GM18909 (cell line): ENCODE measurements around the gene INSL3.
A peak's percentile ranks its signal among the peaks of the same experiment; 100 is the strongest.

ENCODE experiments used
- ATAC-seq: cut with Tn5 transposase; IDR thresholded peaks from one replicate; pipeline ENCODE4 v1.9.1; 2021; ENCODE audit warnings: mild to moderate bottlenecking; ENCODE audit not compliant: unreplicated experiment, poor library complexity

The INSL3 gene, protein sequence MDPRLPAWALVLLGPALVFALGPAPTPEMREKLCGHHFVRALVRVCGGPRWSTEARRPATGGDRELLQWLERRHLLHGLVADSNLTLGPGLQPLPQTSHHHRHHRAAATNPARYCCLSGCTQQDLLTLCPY

DNA sequence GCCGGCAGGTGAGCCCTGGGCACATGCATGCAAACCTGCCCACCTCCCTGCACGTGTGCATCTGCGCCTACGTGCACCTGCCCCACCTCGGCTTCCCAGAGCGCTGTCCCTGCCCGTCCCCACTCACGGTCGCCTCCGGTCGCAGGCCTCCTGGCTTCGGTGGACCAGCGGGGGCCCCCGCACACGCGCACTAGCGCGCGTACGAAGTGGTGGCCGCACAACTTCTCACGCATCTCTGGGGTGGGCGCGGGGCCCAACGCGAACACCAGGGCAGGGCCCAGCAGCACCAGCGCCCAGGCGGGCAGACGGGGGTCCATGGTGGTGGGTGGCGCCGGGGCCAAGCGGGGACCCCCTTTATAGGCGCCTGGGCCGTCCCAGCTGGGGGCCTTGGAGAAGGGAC, at the start of gene INSL3:
TSS of gene INSL3 (minus strand) at position 330 of the 400 bp plus-strand sequence. CDS start at position 317, 13 bp downstream.
- ATAC-seq = no peak

DNA sequence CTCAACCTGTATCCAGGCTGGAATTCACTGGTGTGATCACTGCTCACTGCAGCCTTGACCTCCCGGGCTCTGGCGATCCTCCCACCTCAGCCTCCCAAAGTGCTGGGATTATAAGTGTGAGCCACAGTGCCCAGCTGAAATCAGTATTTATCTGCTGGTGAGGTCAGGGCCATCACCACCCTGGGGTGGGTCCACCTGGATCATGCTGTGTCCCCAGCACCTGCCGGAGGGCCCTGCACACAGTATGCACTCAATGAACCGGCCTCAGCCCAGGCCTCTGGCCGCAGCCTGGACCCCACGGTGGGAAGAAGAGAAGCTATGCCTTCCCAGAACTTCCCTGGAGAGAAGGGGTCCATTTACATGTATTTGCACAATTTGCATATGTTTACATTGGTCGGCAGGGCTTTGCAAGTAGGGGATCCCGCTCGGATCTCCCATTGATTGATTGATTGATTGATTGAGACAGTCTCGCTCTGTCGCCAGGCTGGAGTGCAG, 47.8 kb upstream of the INSL3 start:
- no peak for ATAC-seq

DNA sequence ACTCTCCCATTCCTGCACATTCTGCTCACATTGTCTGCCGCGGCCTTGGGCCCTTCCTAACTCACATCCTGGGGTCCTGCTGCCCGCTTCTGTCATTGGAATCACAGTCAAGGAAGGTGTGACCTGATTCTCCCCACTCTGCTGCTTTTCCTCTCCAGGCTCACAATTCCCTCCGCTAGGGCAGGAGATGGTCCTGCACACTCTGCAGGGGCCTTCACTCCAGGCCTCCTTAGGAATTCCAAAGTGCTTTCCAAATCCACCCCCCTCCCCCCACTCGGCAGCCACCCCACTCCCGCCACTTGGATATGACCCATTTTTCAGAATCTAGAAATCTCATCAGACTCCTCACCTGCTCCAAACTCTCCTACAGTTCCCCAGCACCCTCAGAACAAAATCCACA, 47.4 kb upstream of the INSL3 start:
- ATAC-seq = no peak

DNA sequence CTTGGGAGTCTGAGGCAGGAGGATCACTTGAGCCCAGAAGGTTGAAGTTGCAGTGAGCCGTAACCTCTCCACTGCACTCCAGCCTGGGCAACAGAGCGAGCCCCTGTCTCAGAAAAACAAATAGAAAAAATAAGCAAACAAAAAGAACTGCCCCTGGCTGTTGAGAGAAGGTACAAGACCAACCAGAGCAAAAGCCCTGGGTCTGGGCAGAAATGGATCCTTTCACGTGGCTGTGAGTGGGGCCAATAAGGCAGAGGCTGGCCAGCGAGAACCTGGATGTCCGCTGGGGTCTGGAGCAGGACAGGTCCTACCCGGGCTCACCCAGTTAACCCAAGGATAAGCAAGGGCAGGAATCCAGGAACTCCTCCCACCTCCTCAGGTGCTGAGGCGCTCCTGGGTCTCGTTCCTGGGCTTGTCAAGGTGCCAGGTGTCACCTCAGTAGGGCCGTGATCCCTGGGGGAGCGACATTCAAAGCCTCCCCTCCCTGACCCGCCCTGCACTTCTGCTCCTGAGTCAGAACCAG, 45.7 kb upstream of the INSL3 start:
- ATAC-seq = no peak

DNA sequence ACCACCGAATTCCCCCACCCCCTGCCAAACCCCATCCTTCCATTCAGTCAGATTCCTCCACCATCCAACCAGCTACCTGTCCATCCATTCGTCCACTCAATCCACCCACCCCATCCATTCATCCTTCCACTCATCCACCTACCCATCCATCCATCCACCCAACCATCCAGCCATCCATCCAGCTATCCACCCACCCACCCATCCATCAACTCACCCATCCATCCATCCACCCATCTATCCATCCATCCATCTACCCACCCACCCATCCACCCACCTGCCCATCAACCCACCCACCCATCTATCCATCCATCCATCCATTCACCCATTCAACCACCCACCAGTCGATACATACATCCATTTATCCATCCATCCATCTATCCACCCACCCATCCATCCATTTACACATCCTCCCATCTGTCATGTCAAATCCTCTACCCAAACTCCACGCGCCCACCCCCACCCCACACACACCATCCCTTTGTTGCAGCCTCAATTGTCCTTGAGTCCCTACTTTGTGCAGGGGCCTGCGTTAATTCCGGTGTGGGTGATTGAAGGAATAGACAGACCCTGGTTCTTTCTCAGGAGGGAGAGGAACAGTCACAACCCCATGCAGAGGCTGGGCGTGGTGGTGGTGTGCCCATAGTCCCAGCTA, 45.1 kb upstream of the INSL3 start:
- no peak for ATAC-seq

DNA sequence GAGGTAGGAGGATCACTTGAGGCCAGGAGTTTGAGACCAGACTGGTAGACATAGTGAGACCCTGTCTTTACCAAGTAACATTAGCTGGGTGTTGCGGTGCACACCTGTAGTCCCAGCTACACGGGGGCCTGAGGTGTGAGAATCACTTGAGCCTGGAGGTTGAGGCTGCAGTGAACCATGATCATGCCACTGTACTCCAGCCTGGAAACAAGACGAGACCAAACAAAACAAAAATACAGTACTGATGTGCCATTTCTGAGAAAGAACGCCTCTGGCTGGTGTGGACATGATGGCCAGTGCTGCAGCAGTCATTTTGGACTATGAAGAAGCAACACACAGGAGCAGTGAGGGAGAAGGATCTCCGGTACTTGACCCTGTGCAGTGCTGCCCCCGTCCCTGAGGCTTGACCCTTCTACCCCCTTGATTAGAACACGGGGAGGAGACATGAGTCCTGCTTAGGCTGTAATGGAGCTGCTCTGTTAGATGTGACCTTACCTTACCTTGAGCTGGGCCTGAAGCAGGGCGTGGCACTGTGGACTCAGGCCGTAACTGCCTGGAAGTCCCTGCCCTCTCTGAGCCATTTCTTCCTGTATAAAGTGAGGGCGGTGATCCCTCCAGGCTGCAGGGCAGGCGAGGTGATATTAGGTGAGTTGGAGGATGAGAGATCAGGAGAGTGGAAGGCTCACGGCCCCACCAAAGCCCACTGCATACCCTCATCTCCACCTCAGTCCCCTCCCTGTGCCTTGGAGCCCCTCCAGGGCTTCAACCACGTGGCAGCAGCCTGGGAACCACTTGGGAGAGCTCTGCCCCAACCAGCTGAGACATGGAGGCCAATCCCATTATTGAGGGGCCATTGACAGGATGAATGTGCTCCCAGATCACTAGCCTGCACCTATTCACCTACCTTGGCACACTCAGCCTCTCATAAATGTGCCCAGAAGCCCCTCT, 44.3 kb upstream of the INSL3 start:
- ATAC-seq = no peak

DNA sequence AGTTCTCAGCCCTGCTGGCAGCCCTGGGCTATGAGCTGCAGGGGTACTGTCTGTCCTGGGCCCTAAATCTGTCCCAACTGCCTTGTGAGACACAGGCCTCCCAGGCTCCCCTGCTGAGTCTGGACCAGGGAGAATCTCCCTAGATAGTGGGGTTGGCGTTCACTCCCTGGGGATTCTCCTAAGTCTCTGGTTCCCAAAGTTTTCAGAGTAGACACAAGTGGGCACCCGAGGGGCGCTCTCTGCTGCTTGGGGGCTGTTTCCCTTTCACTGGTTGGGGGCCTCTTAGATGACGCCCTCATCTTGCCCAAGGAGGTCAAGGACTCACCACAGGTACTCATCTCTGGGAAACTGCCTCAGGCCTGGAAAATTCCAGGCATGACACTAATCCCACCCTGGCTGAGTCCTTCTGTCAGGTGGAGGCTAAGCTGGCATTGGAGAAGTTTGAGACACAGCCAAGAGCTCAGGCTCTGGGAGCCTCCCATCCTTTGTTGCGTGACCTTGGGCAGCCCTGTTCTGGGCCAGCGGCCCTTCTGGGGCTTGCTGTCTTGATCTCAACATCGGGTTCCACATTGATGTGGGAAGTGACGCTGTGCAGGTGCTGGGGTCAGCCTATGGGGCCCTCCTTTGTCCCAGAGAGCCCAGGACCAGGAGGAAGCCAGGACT, 42.3 kb upstream of the INSL3 start:
- ATAC-seq = no peak

DNA sequence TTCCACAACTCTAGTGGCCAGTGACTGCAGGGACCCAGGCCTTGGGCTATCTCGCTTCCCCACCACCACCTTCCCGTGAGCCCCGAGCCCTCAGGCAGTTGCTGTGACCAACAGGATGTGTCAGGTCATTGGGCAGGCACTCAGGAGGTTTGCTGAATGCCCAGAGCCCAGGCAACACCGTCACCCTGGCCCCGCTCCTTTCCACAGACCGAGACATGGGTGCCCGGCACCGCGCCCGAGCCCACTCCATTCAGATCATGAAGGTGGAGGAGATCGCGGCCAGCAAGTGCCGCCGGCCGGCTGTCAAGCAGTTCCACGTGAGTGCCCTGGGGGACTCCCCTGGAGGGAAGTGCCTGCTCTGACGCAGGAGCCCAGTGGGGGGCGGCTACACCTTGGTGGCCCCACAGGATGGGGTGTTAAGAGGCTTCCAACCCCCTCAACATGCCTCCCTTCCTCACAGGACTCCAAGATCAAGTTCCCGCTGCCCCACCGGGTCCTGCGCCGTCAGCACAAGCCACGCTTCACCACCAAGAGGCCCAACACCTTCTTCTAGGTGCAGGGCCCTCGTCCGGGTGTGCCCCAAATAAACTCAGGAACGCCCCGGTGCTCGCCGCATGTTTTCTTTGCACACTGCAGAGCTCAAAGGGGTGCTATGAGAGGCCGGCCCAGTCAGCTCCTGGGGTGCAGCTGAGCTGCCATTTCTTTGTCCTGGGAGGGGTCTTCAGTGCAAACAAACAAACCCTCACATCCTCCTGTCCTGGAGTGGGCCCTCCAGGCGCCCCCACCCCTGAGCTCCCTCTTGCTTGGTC, 41.6 kb upstream of the INSL3 start:
- ATAC-seq = no peak

DNA sequence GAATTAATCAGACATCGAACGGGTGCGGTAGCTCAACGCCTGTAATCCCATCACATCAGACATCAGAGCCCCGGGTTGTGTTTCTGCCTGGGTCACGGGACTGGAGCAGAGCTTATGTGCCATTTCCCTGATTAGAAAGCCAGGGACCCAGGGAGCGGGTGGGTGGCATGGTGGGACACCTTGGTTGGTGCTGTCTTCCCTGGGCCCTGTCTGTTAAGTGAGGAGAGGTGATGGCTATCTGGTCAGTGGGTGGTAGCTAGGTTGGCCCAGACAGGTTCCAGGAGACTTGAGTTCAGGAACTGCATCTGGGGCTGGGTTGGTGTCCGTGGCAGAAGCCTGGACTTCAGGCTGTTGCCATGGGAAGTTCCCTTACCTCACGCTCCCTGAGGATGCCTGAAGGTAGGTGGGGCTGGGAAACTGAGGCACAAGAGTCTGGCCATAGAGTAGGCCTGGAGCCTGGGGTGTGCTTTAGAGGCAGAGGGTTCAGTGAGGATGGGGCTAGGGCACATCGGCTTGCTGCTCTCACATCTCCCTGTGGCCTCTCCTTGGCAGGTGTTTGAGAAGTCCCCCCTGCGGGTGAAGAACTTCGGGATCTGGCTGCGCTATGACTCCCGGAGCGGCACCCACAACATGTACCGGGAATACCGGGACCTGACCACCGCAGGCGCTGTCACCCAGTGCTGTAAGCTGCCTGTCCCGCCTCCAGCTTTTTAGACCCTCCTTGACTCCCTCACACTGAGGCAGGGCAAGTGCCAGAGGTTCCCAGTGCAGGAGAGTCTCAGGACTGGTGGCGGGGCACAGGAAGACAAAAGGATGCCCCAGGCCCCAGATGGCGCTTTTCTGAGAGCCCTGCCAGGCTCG, 40.5 kb upstream of the INSL3 start:
- ATAC-seq = no peak

DNA sequence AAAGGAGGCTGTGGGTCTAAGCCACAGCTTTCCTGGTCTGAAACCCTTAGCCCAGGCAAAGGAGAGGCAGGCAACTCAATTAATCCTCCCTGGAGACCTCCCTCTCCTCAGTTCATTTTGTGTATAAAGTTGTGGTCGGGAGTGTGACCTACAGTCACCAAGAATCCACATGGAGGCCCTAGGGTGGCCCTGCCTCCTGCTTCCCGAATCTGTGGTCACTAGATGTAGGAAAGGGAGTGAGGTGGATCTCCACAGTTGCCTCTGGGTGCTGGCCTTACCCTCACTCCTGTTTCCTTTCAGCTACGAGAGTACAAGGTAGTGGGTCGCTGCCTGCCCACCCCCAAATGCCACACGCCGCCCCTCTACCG, 39.7 kb upstream of the INSL3 start:
- no peak for ATAC-seq

DNA sequence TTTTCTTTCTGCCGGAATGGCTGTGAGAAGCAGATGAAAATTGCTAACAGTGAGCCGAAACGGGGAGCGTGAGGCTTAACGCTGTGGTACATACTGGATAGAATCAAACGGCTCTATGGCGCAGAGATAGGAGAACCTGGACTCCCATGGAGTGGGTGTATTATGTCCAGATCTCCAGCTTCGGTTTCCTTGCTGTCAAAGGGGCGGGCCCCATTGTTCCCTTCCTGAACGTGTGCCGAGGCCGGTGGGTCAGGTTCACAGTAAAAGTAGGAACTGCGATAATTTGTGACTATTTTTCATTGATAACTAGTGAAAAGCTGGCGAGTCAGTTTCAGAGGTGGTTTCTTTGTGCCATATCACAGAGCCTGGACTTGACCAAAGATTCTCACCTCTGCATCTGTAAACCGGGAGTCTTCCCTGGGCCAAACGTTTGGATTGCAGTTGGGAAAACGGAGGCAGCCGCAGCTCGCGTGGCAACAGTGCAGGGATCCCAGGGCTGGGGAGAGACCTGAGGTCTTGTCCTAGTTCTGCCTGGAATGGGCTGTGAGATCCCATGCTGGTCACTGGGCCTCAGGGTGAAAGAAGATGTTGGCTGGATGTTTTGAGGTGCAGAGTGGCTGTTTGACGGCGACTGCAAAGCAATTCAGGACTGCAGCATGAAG, 39.1 kb upstream of the INSL3 start:
- ATAC-seq = no peak

DNA sequence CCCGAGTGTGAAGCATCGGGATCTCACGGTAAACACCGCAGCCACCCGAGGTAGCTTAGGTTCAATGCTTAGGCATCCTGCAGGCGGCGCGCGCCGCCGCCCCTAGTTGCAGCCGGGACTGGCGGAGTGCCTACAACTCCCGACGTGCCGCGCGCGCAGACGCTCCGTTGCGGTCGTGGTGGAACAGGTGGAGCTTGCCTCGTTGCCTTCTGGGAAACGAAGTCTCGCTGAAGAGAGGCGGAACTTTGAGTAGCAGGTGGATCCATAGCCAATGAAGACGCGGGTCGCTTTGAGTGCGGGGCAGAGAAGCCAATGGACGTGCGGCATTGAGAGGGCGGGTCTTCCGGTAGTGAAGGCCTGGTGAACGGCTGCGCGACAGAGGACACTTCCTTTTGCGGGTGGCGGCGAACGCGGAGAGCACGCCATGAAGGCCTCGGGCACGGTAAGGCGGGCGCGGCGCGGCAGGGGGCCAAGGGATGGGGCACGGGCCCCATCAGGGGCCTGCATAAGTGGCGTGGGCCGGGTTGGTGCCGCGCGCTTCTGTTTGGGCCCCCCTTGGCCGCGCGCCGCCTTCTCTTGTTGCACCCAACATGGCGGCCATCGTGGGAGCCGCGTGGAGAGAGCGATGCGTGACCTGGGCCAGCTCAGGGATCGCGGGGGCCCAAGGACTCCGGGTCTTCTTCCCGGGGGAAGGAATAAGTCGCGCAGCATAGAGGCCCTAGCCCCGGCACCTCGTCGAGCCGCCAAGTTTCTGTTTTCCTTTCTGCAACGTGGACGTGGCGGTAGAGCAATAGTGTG, 38.4 kb upstream of the INSL3 start, which contains the start of gene RPL18A:
TSS of gene RPL18A (plus strand) at position 378 of the 798 bp plus-strand sequence. CDS start at position 425, 47 bp downstream.
- peak; percentile 89 for ATAC-seq

DNA sequence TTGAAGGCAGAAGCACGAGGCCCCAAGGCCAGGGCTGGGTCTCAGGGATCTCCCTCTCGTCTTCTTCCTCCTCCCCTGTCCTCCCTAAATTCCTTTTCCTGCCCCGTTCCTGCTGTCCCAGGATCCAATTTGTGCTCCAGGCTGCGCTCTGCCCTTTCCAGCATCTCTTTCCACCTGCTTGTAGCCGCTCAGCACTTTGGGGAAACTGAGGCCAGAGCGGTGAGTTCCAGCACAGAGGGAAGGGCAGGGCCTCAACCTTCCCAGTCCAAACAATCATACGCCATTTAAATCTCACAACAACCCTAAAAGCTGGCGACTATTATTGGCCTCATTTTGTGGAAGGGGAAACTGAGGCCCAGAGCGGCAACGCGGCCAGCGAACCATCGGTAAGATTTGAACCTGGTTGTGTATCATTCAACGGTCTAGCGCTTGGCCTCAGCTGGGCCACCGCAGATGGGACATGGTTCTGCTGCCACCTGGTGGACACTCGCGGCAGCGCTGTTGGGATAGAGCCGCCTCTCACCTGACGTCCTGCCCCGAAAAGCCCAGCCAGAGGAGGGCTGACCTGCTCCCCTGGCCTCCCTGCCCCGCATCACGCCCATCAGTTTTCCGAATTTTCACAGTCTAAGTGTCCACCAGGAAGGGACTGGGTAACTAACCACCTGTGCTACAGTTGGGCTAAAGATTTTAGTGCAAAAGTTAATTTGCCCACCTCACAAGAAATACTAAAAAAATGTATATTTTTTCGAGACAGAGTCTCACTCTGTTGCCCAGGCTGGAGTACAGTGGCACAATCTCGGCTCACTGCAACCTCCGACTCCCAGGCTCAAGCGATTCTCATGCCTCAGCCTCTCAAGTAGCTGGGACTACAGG, 34.2 kb upstream of the INSL3 start:
- no peak for ATAC-seq

DNA sequence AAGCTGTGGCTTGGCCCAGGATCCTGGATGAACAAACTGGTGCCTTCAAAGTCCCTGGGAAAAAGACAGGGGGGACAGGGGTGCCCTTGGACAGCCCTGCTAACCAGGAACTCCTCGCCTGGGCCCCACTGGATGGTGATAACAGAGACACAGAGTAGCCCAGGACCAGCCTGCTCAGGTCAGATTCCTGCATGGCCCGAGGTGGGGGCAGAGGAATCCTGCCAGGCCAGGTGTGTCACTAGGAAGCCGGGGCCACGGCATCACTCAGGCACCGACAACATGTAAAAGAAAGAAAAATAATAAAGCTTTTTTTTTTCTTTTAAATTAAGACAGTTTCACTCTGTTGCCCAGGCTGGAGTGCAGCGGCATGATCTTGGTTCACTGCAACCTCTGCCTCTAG, 32.7 kb upstream of the INSL3 start:
- ATAC-seq = no peak

DNA sequence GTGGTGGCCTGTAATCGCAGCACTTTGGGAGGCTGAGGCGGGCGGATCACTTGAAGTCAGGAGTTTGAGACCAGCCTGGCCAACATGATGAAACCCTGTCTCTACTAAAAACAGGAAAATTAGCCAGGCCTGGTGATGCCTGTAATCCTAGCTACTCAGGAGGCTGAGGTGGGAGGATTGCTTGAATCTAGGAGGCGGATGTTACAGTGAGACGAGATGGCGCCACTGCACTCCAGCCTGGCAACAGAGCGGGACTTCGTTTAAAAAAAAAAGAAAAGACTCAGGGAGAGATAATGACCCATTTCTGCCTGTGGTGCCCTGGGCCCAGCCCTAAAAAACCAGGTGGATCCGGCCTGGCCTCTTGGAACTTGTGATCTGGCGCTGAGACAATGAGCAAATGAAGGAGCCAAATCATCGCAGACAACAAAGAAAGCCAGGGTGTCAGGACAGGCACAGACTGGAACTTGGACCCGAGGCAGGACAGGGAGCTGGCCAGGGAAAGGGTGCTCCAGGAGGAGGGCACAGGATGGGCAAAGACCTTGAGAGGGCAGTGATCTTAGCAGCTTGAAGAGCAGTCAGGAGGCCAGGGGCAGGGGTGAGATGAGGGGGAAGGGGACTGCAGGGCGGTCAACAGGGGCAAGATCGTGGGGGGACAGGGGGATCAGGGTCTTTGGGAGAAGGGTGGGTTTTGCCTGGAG, 27.4 kb upstream of the INSL3 start:
- no peak for ATAC-seq
